Measurements from ENCODE around the gene EMP2. TPM values are rescaled to one million over a fixed set of nuclear protein-coding genes. Genes with fewer than 3 reads are reported as not detected.

Gene EMP2
- total RNA-seq, 6 experiments from 2014 or later, result 38.5 to 95.6 (median 58.4) TPM

DNA sequence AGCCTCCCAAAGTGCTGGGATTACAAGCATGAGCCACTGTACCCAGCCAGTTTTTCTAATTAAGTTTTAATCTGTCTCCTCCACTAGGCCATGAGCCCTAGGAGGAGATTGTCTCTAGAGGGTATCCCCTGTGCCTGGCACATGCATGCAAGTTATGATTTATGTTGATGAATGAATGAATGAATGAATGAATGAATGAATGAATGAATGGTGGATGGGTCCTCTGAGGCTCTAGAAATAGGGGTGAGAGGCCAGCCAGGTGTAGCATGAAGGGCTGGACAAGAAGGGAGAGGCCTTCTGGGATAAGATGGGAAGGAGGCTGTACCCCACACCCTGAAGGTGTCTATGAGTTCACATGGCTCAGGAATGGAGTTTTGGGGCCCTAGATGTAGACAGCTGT, 48.8 kb downstream of the EMP2 start:
- Histone ChIP-seq H3K4me1 (peaks cover 0 to 4% (median 0%) of the 10 kb centered on the region in 4 donors), H3K27me3 (no peaks in the 10 kb centered on the region), H3K4me3 (no peak overlapping the region), H3K27ac (no peak overlapping the region), H3K9me3 (no peaks in the 10 kb centered on the region), H3K36me3 (peaks cover 0 to 34% (median 10%) of the 10 kb centered on the region in 4 donors)
- intact Hi-C loops (cut with DNase I), result no loop called here
- DNase-seq (no peak), ATAC-seq (no peak)
- TF ChIP-seq POLR2A (IDR thresholded peaks at IDR 0.05) (no peak), CTCF (IDR thresholded peaks at IDR 0.05) (no peak)

DNA sequence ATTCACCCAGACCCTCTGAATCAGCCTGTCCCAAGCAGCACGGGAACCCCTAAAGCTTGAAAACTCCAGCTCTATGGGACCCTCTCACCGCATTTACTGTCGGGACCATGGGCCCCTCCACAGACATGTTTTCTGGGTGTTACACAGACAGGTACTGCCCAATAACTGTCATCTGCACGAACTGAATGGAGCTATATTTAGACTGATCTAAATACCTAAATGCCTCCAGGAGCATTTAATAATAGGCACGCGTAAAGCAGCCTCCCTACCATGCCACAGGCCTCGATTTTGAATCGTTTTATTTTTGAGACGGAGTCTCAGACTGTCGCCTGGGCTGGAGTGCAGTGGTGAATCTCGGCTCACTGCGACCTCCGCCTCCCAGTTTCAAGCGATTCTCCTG, 49.7 kb downstream of the EMP2 start:
- no peak for ATAC-seq
- Histone ChIP-seq H3K27me3 (no peaks in the 10 kb centered on the region), H3K36me3 (peaks cover 0 to 29% (median 5%) of the 10 kb centered on the region in 4 donors), H3K4me1 (no peaks in the 10 kb centered on the region), H3K4me3 (no peak overlapping the region), H3K27ac (no peak overlapping the region), H3K9me3 (no peaks in the 10 kb centered on the region)
- DNase-seq, result no peak
- TF ChIP-seq POLR2A (IDR thresholded peaks at IDR 0.05), result no peak
- no peak for TF ChIP-seq CTCF (IDR thresholded peaks at IDR 0.05)
- intact Hi-C loops (cut with DNase I), result no loop called here
- WGBS (ENCODE audit: insufficient coverage, low coverage, low lambda C conversion rate, missing lambda C conversion rate), result 84% methylated on average over 12 of the region's 14 CpGs

- Histone ChIP-seq H3K9me3 (no peaks in the 10 kb centered on the region), H3K4me3 (no peak overlapping the region), H3K36me3 (peaks cover 0 to 29% (median 4%) of the 10 kb centered on the region in 4 donors), H3K27ac (no peak overlapping the region), H3K27me3 (no peaks in the 10 kb centered on the region), H3K4me1 (no peaks in the 10 kb centered on the region)
- TF ChIP-seq CTCF (IDR thresholded peaks at IDR 0.05) (no peak), POLR2A (IDR thresholded peaks at IDR 0.05) (no peak)
- ATAC-seq, result no peak
- no CpG with 5 or more reads among the region's 1 CpG for WGBS (ENCODE audit: insufficient coverage, low coverage, low lambda C conversion rate, missing lambda C conversion rate)
- intact Hi-C loops (cut with DNase I), result no loop called here
- DNase-seq, result no peak
Measured at GRCh38 chr16:10529895-10530669, 50.3 kb downstream of the EMP2 start.

- WGBS (ENCODE audit: insufficient coverage, low coverage, low lambda C conversion rate, missing lambda C conversion rate), result 42% methylated on average over 8 of the region's 8 CpGs
- H3K9me3 ChIP-seq, result no peaks in the 10 kb centered on the region
- no peaks in the 10 kb centered on the region for H3K4me1 ChIP-seq
- no peak for TF ChIP-seq CTCF (IDR thresholded peaks at IDR 0.05)
- no peak for TF ChIP-seq POLR2A (IDR thresholded peaks at IDR 0.05)
- DNase-seq, result no peak
- intact Hi-C loops (cut with DNase I), result no loop called here
- no peaks in the 10 kb centered on the region for H3K27me3 ChIP-seq
- H3K36me3 ChIP-seq, result peaks cover 0 to 19% (median 4%) of the 10 kb centered on the region in 4 donors
- no peak overlapping the region for H3K27ac ChIP-seq
- ATAC-seq, result peak; percentile 61 to 81 (median 66)
- no peak overlapping the region for H3K4me3 ChIP-seq
Measured at GRCh38 chr16:10528635-10529034, 51.8 kb downstream of the EMP2 start.
